HG02678 (cell line): Measurements from ENCODE around the gene POLR3B.
"Not testable (repeated sequence)": the region's sequence is repeated elsewhere in the genome, so short reads cannot be mapped to it uniquely, and the experiment has no call there.

ENCODE experiments used
- ATAC-seq: cut with Tn5 transposase; IDR thresholded peaks from one replicate; pipeline ENCODE4 v1.9.1; 2021; ENCODE audit warnings: mild to moderate bottlenecking, moderate library complexity; ENCODE audit not compliant: unreplicated experiment

POLR3B gene

GRCh38 chr12:106455111-106455510 is 97.6 kb downstream of the POLR3B start:
- no peak for ATAC-seq

- ATAC-seq, result no peak
Measured at GRCh38 chr12:106459124-106459523, 101.6 kb downstream of the POLR3B start.

GRCh38 chr12:106459534-106459933 is 102.0 kb downstream of the POLR3B start:
- no peak for ATAC-seq

GRCh38 chr12:106461730-106462129 is 104.2 kb downstream of the POLR3B start:
- ATAC-seq, result no peak

GRCh38 chr12:106465605-106466004 is 108.1 kb downstream of the POLR3B start:
- ATAC-seq, result not testable (repeated sequence)

- ATAC-seq, result not testable (repeated sequence)
Measured at GRCh38 chr12:106475662-106476061, 118.1 kb downstream of the POLR3B start.

GRCh38 chr12:106477627-106478026 is 120.1 kb downstream of the POLR3B start:
- not testable (repeated sequence) for ATAC-seq

- ATAC-seq, result no peak
Measured at GRCh38 chr12:106480251-106480650, 122.7 kb downstream of the POLR3B start.

GRCh38 chr12:106481246-106481645 is 123.7 kb downstream of the POLR3B start:
- ATAC-seq, result no peak

- no peak for ATAC-seq
Measured at GRCh38 chr12:106487664-106488063, 130.1 kb downstream of the POLR3B start.

GRCh38 chr12:106488884-106489283 is 131.3 kb downstream of the POLR3B start:
- no peak for ATAC-seq

GRCh38 chr12:106490264-106490663 is 132.7 kb downstream of the POLR3B start:
- no peak for ATAC-seq

- ATAC-seq, result no peak
Measured at GRCh38 chr12:106492857-106493256, 135.3 kb downstream of the POLR3B start.

- no peak for ATAC-seq
Measured at GRCh38 chr12:106493531-106493930, 136.0 kb downstream of the POLR3B start.

GRCh38 chr12:106495354-106495965 is 137.9 kb downstream of the POLR3B start:
- no peak for ATAC-seq

GRCh38 chr12:106498056-106498455 is 140.5 kb downstream of the POLR3B start:
- no peak for ATAC-seq

GRCh38 chr12:106499628-106500027 is 142.1 kb downstream of the POLR3B start:
- no peak for ATAC-seq

GRCh38 chr12:106506691-106507090 is 149.1 kb downstream of the POLR3B start:
- no peak for ATAC-seq

GRCh38 chr12:106508966-106509365 is 151.4 kb downstream of the POLR3B start:
- no peak for ATAC-seq

GRCh38 chr12:106511365-106511764 is 153.8 kb downstream of the POLR3B start:
- no peak for ATAC-seq

GRCh38 chr12:106517314-106517713 is 159.8 kb downstream of the POLR3B start:
- no peak for ATAC-seq

GRCh38 chr12:106519607-106520021 is 162.1 kb downstream of the POLR3B start:
- no peak for ATAC-seq

GRCh38 chr12:106521901-106522300 is 164.4 kb downstream of the POLR3B start:
- no peak for ATAC-seq
